Activated CD8-positive, alpha-beta T cell treated with anti-CD3 and anti-CD28 coated beads, Interleukin-2, amount 10 ng/mL, durations not matched to agents 7 days and 5 days (primary cell): Measurements from ENCODE around the gene ZNF385C. TPM values are rescaled to one million over a fixed set of nuclear protein-coding genes. Genes with fewer than 3 reads are reported as not detected.
A peak's percentile ranks its signal among the peaks of the same experiment; 100 is the strongest.
"Not testable (repeated sequence)": the region's sequence is repeated elsewhere in the genome, so short reads cannot be mapped to it uniquely, and the experiment has no call there.

Experiments
- ATAC-seq: fragments of 150-1000 bp; cut with Tn5 transposase; one replicate; pipeline ENCODE4 v1.10.0; 2021; ENCODE audit warnings: moderate library complexity
- CTCF ChIA-PET: fragments of 350-600 bp; sonication (Branson Sonifier 250); formaldehyde crosslinking; loops from one replicate; lab custom pipeline; 2021; ENCODE audit warnings: antibody characterized with exemption; lab: Charles Lee
- POLR2A ChIA-PET: fragments of 350-600 bp; sonication (Branson Sonifier 250); formaldehyde crosslinking; loops from one replicate; lab custom pipeline; 2021; ENCODE audit warnings: antibody characterized with exemption; lab: Charles Lee
- DNase-seq: peaks from one replicate; pipeline ENCODE4 v3.0.0-alpha.2; 2020
- H3K27ac Mint-ChIP-seq: one replicate; pipeline ENCODE4 v1.8.0; 2021; ENCODE audit warnings: mild to moderate bottlenecking, mixed read lengths
- H3K27me3 Mint-ChIP-seq: one replicate; pipeline ENCODE4 v1.8.0; 2021; ENCODE audit warnings: low read depth, mixed read lengths
- H3K36me3 Mint-ChIP-seq: one replicate; pipeline ENCODE4 v1.8.0; 2021; ENCODE audit warnings: low read depth, mixed read lengths
- H3K4me1 Mint-ChIP-seq: one replicate; pipeline ENCODE4 v1.8.0; 2021; ENCODE audit warnings: low read depth, mixed read lengths
- H3K4me3 Mint-ChIP-seq: one replicate; pipeline ENCODE4 v1.8.0; 2021; ENCODE audit warnings: mild to moderate bottlenecking, mixed read lengths
- H3K9me3 Mint-ChIP-seq: one replicate; pipeline ENCODE4 v1.8.0; 2022; ENCODE audit warnings: mixed read lengths; ENCODE audit not compliant: insufficient read depth
- total RNA-seq, 2 experiments: library from RNA; stranded (reverse); gene quantifications; one replicate each; pipeline ENCODE4 v1.2.3, GENCODE V29; 2021

Gene ZNF385C
- total RNA-seq, 2 experiments from 2014 or later = 0.23 to 0.47 TPM

DNA sequence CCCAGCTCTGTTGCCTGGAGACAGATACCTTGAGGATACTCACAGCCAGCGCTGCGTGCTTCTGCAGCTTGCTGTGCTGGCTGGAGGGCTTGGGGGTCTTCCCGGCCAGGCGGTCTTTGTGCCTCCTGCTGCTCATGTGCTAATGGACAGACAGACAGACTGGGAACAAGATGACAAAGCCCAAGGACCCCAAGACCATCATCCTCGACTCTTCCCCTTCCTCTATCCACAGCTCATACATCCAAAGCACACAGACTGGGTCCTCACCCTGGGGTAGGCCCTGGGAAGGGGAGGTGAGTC lies 70.7 kb downstream of the ZNF385C start:
- Mint-ChIP-seq H3K9me3 (no peaks in the 10 kb centered on the region), H3K36me3 (peaks cover 14% of the 10 kb centered on the region), H3K27ac (no peak overlapping the region), H3K4me3 (no peak overlapping the region), H3K27me3 (no peaks in the 10 kb centered on the region), H3K4me1 (peaks cover 17% of the 10 kb centered on the region)
- CTCF ChIA-PET = interaction anchor here (1.0 to 7.0 kb wide), 6 partner anchors 11 to 103 kb away, joined by 3 to 168 read pairs (median 14); partner anchors contain the start of genes DHX58, DNAJC7 and KAT2A
- ATAC-seq = no peak
- no peak for DNase-seq
- POLR2A ChIA-PET = interaction anchor here (0.6 to 6.3 kb wide), 5 partner anchors 10 to 127 kb away, joined by 3 to 40 read pairs (median 4); partner anchors contain the start of genes DHX58 and DNAJC7

- H3K4me3 Mint-ChIP-seq = no peak overlapping the region
Measured at GRCh38 chr17:42026857-42027589, 71.2 kb downstream of the ZNF385C start.

DNA sequence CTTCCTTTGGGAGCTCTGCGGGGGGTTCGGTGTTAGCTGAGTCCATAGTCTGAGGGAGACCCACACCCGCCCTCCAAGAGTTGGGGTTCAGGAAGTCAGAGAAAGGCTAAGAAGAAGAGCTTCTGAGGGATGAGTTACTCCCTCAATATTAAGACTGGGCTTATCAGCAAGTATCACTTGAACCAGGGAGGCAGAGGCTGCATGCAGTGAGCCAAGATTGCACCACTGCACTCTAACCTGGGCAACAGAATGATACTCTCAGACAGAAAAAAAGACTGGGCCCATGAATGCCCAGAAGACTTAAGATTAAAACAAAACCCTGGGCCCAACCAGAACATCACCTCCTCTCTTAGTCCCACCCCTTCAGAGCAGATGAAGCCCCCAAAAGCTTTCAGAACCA lies 72.3 kb downstream of the ZNF385C start:
- Mint-ChIP-seq H3K4me3 (no peak overlapping the region), H3K9me3 (no peaks in the 10 kb centered on the region), H3K27ac (no peak overlapping the region), H3K4me1 (peaks cover 27% of the 10 kb centered on the region), H3K36me3 (peaks cover 26% of the 10 kb centered on the region), H3K27me3 (no peaks in the 10 kb centered on the region)
- CTCF ChIA-PET = interaction anchor here (0.8 to 7.0 kb wide), 19 partner anchors 8 to 264 kb away, joined by 3 to 168 read pairs (median 7); partner anchors contain the start of genes CNP, DHX58, DNAJC7 and GHDC
- DNase-seq (no peak), ATAC-seq (no peak)
- POLR2A ChIA-PET = interaction anchor here (1.3 to 6.3 kb wide), 2 partner anchors 10 to 86 kb away, joined by 4 to 40 read pairs; partner anchors contain the start of gene DHX58

More at GRCh38 chr17:42026857-42027589, 71.2 kb downstream of the ZNF385C start:
- Mint-ChIP-seq H3K27ac (no peak overlapping the region), H3K9me3 (no peaks in the 10 kb centered on the region), H3K27me3 (no peaks in the 10 kb centered on the region), H3K36me3 (peaks cover 20% of the 10 kb centered on the region), H3K4me1 (peaks cover 20% of the 10 kb centered on the region)
- DNase-seq = no peak
- CTCF ChIA-PET = interaction anchor here (1.0 to 7.0 kb wide), 10 partner anchors 9 to 154 kb away, joined by 3 to 168 read pairs (median 8); partner anchors contain the start of genes CNP, DHX58, DNAJC7 and KAT2A
- ATAC-seq = no peak
- POLR2A ChIA-PET = interaction anchor here (0.6 to 6.3 kb wide), 6 partner anchors 10 to 127 kb away, joined by 3 to 40 read pairs (median 4); partner anchors contain the start of genes DHX58 and DNAJC7

- H3K9me3 Mint-ChIP-seq = no peaks in the 10 kb centered on the region
- ATAC-seq = no peak
- CTCF ChIA-PET = interaction anchor here (0.7 to 7.0 kb wide), 24 partner anchors 9 to 375 kb away, joined by 3 to 168 read pairs (median 5); partner anchors contain the start of genes CNP, DHX58, DNAJC7 and GHDC
- H3K4me3 Mint-ChIP-seq = no peak overlapping the region
- H3K27ac Mint-ChIP-seq = no peak overlapping the region
- H3K27me3 Mint-ChIP-seq = no peaks in the 10 kb centered on the region
- H3K4me1 Mint-ChIP-seq = peaks cover 33% of the 10 kb centered on the region
- peaks cover 26% of the 10 kb centered on the region for H3K36me3 Mint-ChIP-seq
- no peak for DNase-seq
- POLR2A ChIA-PET = interaction anchor here (1.3 to 6.3 kb wide), 2 partner anchors 9 to 87 kb away, joined by 4 to 40 read pairs; partner anchors contain the start of gene DHX58
Measured at GRCh38 chr17:42025191-42025579, 73.1 kb downstream of the ZNF385C start.

GRCh38 chr17:42023524-42024349 lies 74.5 kb downstream of the ZNF385C start:
- Mint-ChIP-seq H3K9me3 (no peaks in the 10 kb centered on the region), H3K4me1 (peaks cover 42% of the 10 kb centered on the region), H3K36me3 (peaks cover 26% of the 10 kb centered on the region), H3K27ac (no peak overlapping the region), H3K27me3 (no peaks in the 10 kb centered on the region), H3K4me3 (no peak overlapping the region)
- no peak for ATAC-seq
- CTCF ChIA-PET = interaction anchor here (0.6 to 7.0 kb wide), 15 partner anchors 8 to 158 kb away, joined by 3 to 168 read pairs (median 9); partner anchors contain the start of genes CNP, DHX58, DNAJC7 and KAT2A
- no peak for DNase-seq
- POLR2A ChIA-PET = interaction anchor here (0.9 to 6.3 kb wide), 2 partner anchors 89 to 105 kb away, joined by 3 to 40 read pairs; partner anchors contain the start of gene DHX58

DNA sequence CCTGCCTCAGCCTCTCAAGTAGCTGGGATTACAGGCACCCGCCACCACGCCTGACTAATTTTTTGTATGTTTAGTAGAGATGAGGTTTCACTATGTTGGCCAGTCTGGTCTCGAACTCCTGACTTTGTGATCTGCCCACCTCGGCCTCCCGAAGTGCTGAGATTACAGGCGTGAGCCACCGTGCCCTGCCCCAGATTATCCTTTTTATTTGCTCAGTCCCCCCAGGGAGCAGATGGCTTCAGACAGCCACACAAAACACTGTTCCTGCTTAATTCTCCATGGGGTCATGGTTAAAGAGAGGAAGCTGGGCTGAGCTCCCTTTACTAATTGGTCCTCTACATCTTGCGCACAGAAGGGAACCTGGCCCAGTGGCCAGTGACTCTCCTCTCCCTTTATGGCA lies 77.4 kb downstream of the ZNF385C start:
- Mint-ChIP-seq H3K27ac (peak overlapping the region; percentile 86), H3K36me3 (peaks cover 34% of the 10 kb centered on the region), H3K4me3 (peak overlapping the region; percentile 96), H3K4me1 (peaks cover 50% of the 10 kb centered on the region)
- ChIA-PET POLR2A (interaction anchor here (0.6 to 6.5 kb wide), 4 partner anchors 60 to 367 kb away, joined by 3 to 96 read pairs (median 4); partner anchors contain the start of genes DHX58 and STAT3), CTCF (interaction anchor here (0.9 to 6.8 kb wide), 19 partner anchors 9 to 201 kb away, joined by 3 to 47 read pairs (median 6); partner anchors contain the start of genes CNP, DHX58, KAT2A and ODAD4)
- ATAC-seq, H3K9me3 Mint-ChIP-seq, DNase-seq, H3K27me3 Mint-ChIP-seq: not testable (repeated sequence)

DNA sequence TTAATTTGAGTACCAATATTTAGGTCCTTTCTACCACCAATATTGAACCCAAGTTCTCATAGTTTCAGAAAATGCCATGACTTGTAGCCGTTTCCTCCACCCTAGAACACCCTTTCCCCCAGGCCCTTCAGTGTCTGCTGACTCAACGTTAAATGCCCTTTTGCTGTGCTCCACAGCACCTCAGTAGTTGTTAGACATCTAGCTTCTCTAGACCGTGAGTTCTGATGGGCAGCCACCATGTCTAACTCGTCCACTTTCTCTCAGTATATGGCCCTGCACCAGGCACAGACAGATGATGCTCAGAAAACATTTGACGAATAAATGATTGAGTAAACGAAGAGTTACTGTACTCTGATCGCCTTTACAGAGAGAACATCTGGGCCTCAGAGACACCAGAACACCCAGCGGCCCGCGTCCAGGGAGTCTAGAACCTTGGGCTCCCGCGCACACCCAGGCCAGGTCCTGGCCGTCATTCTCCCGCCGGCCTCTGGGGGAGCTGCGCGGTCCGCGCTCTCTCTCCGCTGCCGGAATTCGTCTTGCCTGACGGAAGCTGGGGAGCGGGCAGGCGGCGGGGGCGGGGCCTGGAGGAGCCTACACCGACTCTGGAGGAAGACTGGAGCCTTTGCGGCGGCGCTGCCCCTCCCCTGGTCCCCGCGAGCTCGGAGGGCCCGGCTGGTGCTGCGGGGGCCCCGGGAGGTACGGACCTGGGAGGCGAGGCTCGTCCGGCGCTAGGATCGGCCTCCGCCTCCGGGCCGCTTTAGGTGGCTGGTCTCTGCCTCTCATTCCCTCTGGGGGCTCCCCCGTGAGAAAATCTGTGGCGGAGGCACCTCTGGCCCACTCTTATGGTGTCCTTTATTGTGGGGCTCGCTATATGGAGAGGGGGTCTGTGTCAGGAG lies 78.5 kb downstream of the ZNF385C start, which contains the start of gene NKIRAS2:
Gene NKIRAS2, plus strand, starts transcription at position 582 of the 896 bp plus-strand sequence. CDS start 1,488 bp downstream, outside the sequence.
- no peaks in the 10 kb centered on the region for H3K27me3 Mint-ChIP-seq
- no peaks in the 10 kb centered on the region for H3K9me3 Mint-ChIP-seq
- ATAC-seq = peak; percentile 79
- peak within 1 kb of the TSS; percentile 86 for H3K27ac Mint-ChIP-seq
- DNase-seq = peak; percentile 95
- H3K36me3 Mint-ChIP-seq = peaks cover 38% of the 10 kb centered on the region
- H3K4me1 Mint-ChIP-seq = peaks cover 52% of the 10 kb centered on the region
- ChIA-PET CTCF (interaction anchor here (0.7 to 6.8 kb wide), 28 partner anchors 11 to 369 kb away, joined by 3 to 47 read pairs (median 5); partner anchors contain the start of genes CNP, DHX58, KAT2A and ODAD4), POLR2A (interaction anchor here (1.0 to 6.5 kb wide), 5 partner anchors 53 to 135 kb away, joined by 3 to 96 read pairs (median 5); partner anchors contain the start of genes DHX58, KAT2A and RAB5C)
- peak within 1 kb of the TSS; percentile 98 for H3K4me3 Mint-ChIP-seq

DNA sequence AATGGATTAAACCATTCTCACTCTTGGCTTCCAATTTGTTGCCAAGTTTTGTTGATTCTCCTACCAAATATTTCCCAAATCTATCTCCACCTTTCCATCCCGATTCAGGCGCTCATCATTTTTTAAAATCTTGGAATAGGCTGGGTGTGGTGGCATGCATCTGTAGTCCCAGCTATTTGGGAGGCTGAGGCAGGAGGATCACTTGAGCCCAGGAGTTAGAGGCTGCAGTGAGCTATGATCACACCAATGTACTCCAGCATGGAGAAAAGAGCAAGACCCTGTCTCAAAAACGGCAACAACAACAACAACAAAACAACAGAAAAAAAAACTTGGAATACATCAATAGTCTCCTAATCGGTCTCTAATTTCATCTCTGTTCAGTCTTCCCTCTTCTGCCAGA lies 79.3 kb downstream of the ZNF385C start:
- DNase-seq (no peak), ATAC-seq (no peak)
- ChIA-PET POLR2A (interaction anchor here (1.3 to 6.5 kb wide), 4 partner anchors 52 to 101 kb away, joined by 5 to 96 read pairs (median 45); partner anchors contain the start of genes CNP, DHX58 and KAT2A), CTCF (interaction anchor here (1.0 to 6.8 kb wide), 14 partner anchors 7 to 101 kb away, joined by 3 to 47 read pairs (median 8); partner anchors contain the start of genes CNP, DHX58 and KAT2A)
- H3K36me3 Mint-ChIP-seq = peaks cover 33% of the 10 kb centered on the region
- H3K4me1 Mint-ChIP-seq = peaks cover 48% of the 10 kb centered on the region
- H3K9me3 Mint-ChIP-seq = no peaks in the 10 kb centered on the region
- H3K27ac Mint-ChIP-seq = no peak overlapping the region
- no peaks in the 10 kb centered on the region for H3K27me3 Mint-ChIP-seq
- peak overlapping the region; percentile 98 for H3K4me3 Mint-ChIP-seq

- no peaks in the 10 kb centered on the region for H3K27me3 Mint-ChIP-seq
- POLR2A ChIA-PET = interaction anchor here (0.9 to 6.5 kb wide), 9 partner anchors 16 to 257 kb away, joined by 3 to 96 read pairs (median 5); partner anchors contain the start of genes CNP, DHX58, GHDC and KAT2A
- peak overlapping the region; percentile 90 for H3K27ac Mint-ChIP-seq
- H3K4me3 Mint-ChIP-seq = peak overlapping the region; percentile 98
- no peak for ATAC-seq
- DNase-seq = no peak
- no peaks in the 10 kb centered on the region for H3K9me3 Mint-ChIP-seq
- peaks cover 28% of the 10 kb centered on the region for H3K36me3 Mint-ChIP-seq
- peaks cover 51% of the 10 kb centered on the region for H3K4me1 Mint-ChIP-seq
- CTCF ChIA-PET = interaction anchor here (0.8 to 6.8 kb wide), 18 partner anchors 8 to 162 kb away, joined by 3 to 47 read pairs (median 4); partner anchors contain the start of genes CNP, DHX58, KAT2A and KCNH4
Measured at GRCh38 chr17:42018339-42018738, 79.9 kb downstream of the ZNF385C start.
